ENCODE data around the gene OPTN.

DNA sequence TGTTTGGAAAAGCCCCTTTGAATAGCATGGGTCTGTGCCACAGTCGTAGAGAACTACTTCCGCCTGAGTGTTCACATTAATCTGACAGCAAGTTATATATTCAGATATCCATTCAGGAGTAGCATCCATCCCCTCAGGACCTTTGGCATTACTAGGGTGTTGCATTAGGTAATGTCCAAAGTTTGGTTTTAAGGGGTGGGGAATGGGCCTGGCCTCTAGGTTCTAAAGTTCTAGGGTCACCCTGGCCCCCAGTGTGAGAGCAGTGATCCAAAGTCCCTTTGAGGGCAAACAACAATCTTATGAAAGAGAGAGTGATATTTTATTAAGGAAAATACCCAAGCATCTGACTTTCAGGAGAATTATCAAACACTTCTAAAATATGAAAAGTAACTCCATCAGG lies 73.7 kb downstream of the OPTN start:
- TF ChIP-seq, protein P1, sequence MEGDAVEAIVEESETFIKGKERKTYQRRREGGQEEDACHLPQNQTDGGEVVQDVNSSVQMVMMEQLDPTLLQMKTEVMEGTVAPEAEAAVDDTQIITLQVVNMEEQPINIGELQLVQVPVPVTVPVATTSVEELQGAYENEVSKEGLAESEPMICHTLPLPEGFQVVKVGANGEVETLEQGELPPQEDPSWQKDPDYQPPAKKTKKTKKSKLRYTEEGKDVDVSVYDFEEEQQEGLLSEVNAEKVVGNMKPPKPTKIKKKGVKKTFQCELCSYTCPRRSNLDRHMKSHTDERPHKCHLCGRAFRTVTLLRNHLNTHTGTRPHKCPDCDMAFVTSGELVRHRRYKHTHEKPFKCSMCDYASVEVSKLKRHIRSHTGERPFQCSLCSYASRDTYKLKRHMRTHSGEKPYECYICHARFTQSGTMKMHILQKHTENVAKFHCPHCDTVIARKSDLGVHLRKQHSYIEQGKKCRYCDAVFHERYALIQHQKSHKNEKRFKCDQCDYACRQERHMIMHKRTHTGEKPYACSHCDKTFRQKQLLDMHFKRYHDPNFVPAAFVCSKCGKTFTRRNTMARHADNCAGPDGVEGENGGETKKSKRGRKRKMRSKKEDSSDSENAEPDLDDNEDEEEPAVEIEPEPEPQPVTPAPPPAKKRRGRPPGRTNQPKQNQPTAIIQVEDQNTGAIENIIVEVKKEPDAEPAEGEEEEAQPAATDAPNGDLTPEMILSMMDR (IDR thresholded peaks at IDR 0.05) = no peak
- TF ChIP-seq POLR2A (IDR thresholded peaks at IDR 0.05) = no peak
